Astrocyte (in vitro differentiated cells and primary cell): Measurements from ENCODE around the gene ATP1B2. TPM values are rescaled to one million over a fixed set of nuclear protein-coding genes. Genes with fewer than 3 reads are reported as not detected.
A peak's percentile ranks its signal among the peaks of the same experiment; 100 is the strongest.

Source experiments
- DNase-seq: peaks from one replicate; pipeline ENCODE4 v3.0.0-alpha.2; 2010; ENCODE audit warnings: low read depth
- FAIRE-seq: peaks from 2 replicates; lab custom pipeline; 2011; peaks lifted over from hg19 to GRCh38; lab: Jason Lieb, UNC
- H2AFZ ChIP-seq: 2 replicates; pipeline ENCODE4 v1.6.0; 2012; ENCODE audit warnings: low read depth, low read length, inconsistent platforms
- H3K27ac ChIP-seq: 2 replicates; pipeline ENCODE4 v1.5.1; 2011; ENCODE audit warnings: low read depth, low read length, inconsistent platforms
- H3K27me3 ChIP-seq: 2 replicates; pipeline ENCODE4 v1.6.0; 2011; ENCODE audit warnings: low read length, inconsistent platforms; ENCODE audit not compliant: insufficient read depth
- H3K36me3 ChIP-seq: 2 replicates; pipeline ENCODE4 v1.5.1; 2011; ENCODE audit warnings: low read length, inconsistent platforms; ENCODE audit not compliant: insufficient read depth
- H3K4me1 ChIP-seq: 2 replicates; pipeline ENCODE4 v1.5.1; 2011; ENCODE audit warnings: low read length, inconsistent platforms; ENCODE audit not compliant: insufficient read depth
- H3K4me2 ChIP-seq: 2 replicates; pipeline ENCODE4 v1.6.0; 2012; ENCODE audit warnings: low read length, inconsistent platforms
- H3K4me3 ChIP-seq: 2 replicates; pipeline ENCODE4 v1.5.1; 2011; ENCODE audit warnings: low read depth, mild to moderate bottlenecking, low read length, inconsistent platforms; ENCODE audit not compliant: insufficient read depth
- H3K79me2 ChIP-seq: 2 replicates; pipeline ENCODE4 v1.6.0; 2012; ENCODE audit warnings: mild to moderate bottlenecking, low read length, inconsistent platforms; ENCODE audit not compliant: insufficient read depth
- H3K9ac ChIP-seq: 2 replicates; pipeline ENCODE4 v1.6.0; 2012; ENCODE audit warnings: mild to moderate bottlenecking, low read length, inconsistent platforms
- H3K9me3 ChIP-seq: 2 replicates; pipeline ENCODE4 v1.5.1; 2012; ENCODE audit warnings: low read depth, mild to moderate bottlenecking, low read length, inconsistent platforms; ENCODE audit not compliant: insufficient read depth
- H4K20me1 ChIP-seq: 2 replicates; pipeline ENCODE4 v1.6.0; 2012; ENCODE audit warnings: low read length, inconsistent platforms; ENCODE audit not compliant: insufficient read depth
- H3K27ac Mint-ChIP-seq: one replicate; pipeline ENCODE4 v1.8.0; 2021; ENCODE audit warnings: mild to moderate bottlenecking, mixed read lengths; ENCODE audit not compliant: unreplicated experiment
- H3K27me3 Mint-ChIP-seq: one replicate; pipeline ENCODE4 v1.8.0; 2021; ENCODE audit warnings: low read depth, mixed read lengths; ENCODE audit not compliant: unreplicated experiment
- H3K36me3 Mint-ChIP-seq: one replicate; pipeline ENCODE4 v1.8.0; 2021; ENCODE audit warnings: low read depth, mixed read lengths; ENCODE audit not compliant: unreplicated experiment
- H3K4me1 Mint-ChIP-seq: one replicate; pipeline ENCODE4 v1.8.0; 2021; ENCODE audit warnings: low read depth, mixed read lengths; ENCODE audit not compliant: unreplicated experiment
- H3K4me3 Mint-ChIP-seq: one replicate; pipeline ENCODE4 v1.8.0; 2021; ENCODE audit warnings: mild to moderate bottlenecking, moderate library complexity, mixed read lengths; ENCODE audit not compliant: unreplicated experiment
- H3K9me3 Mint-ChIP-seq: one replicate; pipeline ENCODE4 v1.8.0; 2021; ENCODE audit warnings: mild to moderate bottlenecking, mixed read lengths; ENCODE audit not compliant: unreplicated experiment
- EZH2 ChIP-seq: IDR thresholded peaks from 2 replicates; pipeline ENCODE4 v1.6.1; 2012; ENCODE audit warnings: mild to moderate bottlenecking, low read length, inconsistent platforms; ENCODE audit not compliant: insufficient read depth
- total RNA-seq: library from RNA; stranded (reverse); gene quantifications from 2 replicates; pipeline ENCODE4 v1.2.1, GENCODE V29; 2021
- TF ChIP-seq, protein P1 (sequence below): IDR thresholded peaks from 2 replicates; pipeline ENCODE4 v1.5.1; 2011; ENCODE audit warnings: low read depth, mild to moderate bottlenecking, inconsistent platforms, low read length, moderate library complexity; ENCODE audit not compliant: insufficient read depth

The ATP1B2 gene
- total RNA-seq, 1 donor from 2014 or later: 0.89 TPM

DNA sequence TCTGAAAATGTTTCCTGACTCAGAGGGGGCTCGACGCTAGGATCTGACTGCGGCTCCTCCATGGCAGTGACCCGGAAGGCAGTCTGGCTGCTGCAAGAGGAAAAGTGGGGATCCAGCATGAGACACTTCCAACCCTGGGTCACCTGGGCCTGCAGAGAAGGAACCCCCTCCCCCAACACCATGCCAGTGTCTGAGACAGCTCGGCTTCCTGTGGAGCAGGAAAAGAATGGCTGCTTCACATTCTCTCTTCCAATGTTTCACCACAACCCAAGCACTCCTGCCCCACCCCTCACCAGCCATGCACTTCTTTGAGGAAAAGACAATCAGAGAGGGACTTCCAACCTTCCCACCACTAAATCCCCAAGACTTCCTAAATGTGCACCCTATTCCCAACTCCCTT is 25.8 kb downstream of the ATP1B2 start:
- peaks cover 23% of the 10 kb centered on the region for H3K36me3 Mint-ChIP-seq
- H2AFZ ChIP-seq: no peak overlapping the region
- H3K9ac ChIP-seq: no peak overlapping the region
- peaks cover 20% of the 10 kb centered on the region for H4K20me1 ChIP-seq
- peaks cover 8% of the 10 kb centered on the region for H3K9me3 ChIP-seq
- H3K4me1 ChIP-seq: peaks cover 5% of the 10 kb centered on the region
- H3K27me3 ChIP-seq: no peaks in the 10 kb centered on the region
- no peaks in the 10 kb centered on the region for H3K27me3 Mint-ChIP-seq
- peaks cover 17% of the 10 kb centered on the region for H3K36me3 ChIP-seq
- no peak overlapping the region for H3K27ac ChIP-seq
- peaks cover 3% of the 10 kb centered on the region for H3K9me3 Mint-ChIP-seq
- FAIRE-seq (no peak), DNase-seq (no peak)
- H3K79me2 ChIP-seq: peaks cover 23% of the 10 kb centered on the region
- TF ChIP-seq EZH2: no peak
- TF ChIP-seq, protein P1, sequence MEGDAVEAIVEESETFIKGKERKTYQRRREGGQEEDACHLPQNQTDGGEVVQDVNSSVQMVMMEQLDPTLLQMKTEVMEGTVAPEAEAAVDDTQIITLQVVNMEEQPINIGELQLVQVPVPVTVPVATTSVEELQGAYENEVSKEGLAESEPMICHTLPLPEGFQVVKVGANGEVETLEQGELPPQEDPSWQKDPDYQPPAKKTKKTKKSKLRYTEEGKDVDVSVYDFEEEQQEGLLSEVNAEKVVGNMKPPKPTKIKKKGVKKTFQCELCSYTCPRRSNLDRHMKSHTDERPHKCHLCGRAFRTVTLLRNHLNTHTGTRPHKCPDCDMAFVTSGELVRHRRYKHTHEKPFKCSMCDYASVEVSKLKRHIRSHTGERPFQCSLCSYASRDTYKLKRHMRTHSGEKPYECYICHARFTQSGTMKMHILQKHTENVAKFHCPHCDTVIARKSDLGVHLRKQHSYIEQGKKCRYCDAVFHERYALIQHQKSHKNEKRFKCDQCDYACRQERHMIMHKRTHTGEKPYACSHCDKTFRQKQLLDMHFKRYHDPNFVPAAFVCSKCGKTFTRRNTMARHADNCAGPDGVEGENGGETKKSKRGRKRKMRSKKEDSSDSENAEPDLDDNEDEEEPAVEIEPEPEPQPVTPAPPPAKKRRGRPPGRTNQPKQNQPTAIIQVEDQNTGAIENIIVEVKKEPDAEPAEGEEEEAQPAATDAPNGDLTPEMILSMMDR: no peak
- H3K27ac Mint-ChIP-seq: peak overlapping the region; percentile 79
- H3K4me1 Mint-ChIP-seq: peaks cover 19% of the 10 kb centered on the region
- H3K4me3 ChIP-seq: no peak overlapping the region
- H3K4me3 Mint-ChIP-seq: no peak overlapping the region
- peak overlapping the region; percentile 34 for H3K4me2 ChIP-seq

GRCh38 chr17:7677388-7678067 is 26.8 kb downstream of the ATP1B2 start:
- Histone ChIP-seq H3K4me2 (no peak overlapping the region), H4K20me1 (peaks cover 23% of the 10 kb centered on the region), H3K27ac (no peak overlapping the region), H3K79me2 (peaks cover 26% of the 10 kb centered on the region), H3K27me3 (no peaks in the 10 kb centered on the region), H3K4me1 (peaks cover 5% of the 10 kb centered on the region), H3K36me3 (peaks cover 17% of the 10 kb centered on the region), H3K9ac (no peak overlapping the region), H3K4me3 (no peak overlapping the region), H3K9me3 (peaks cover 8% of the 10 kb centered on the region), H2AFZ (no peak overlapping the region)
- peaks cover 19% of the 10 kb centered on the region for H3K4me1 Mint-ChIP-seq
- H3K27me3 Mint-ChIP-seq: no peaks in the 10 kb centered on the region
- peak overlapping the region; percentile 63 for H3K27ac Mint-ChIP-seq
- DNase-seq (no peak), FAIRE-seq (no peak)
- peaks cover 3% of the 10 kb centered on the region for H3K9me3 Mint-ChIP-seq
- H3K4me3 Mint-ChIP-seq: peak overlapping the region; percentile 58
- H3K36me3 Mint-ChIP-seq: peaks cover 23% of the 10 kb centered on the region
- TF ChIP-seq EZH2: no peak
- TF ChIP-seq, protein P1: no peak

DNA sequence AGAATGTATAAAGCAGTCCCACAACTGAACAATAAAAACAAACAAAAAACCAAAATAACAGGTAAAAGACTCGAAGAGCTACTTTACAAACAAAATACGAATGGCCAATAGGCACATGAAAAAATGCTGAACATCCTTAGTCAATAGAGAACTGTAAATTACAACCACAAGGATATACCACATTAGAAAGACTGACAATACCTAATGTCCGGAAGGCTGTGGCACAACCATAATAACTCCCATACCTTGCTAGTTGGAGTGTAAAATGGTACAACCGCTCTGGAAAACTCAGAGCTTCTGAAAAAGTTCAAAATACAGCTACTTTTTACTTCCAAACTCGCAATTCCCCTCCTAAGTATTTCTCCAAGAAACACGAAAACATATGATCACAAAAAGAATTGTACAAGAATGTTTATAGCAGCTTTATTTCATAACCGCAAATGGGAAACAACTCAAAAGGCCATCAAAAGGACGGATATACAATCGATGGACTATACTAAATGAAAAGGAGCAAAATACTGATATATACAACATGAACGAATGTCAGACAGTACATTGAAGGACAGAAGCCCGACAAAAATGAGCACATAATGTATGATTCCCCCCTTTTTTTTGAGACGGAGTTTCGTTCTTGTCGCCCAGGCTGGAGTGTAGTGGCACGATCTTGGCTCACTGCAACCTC is 34.3 kb downstream of the ATP1B2 start:
- peaks cover 36% of the 10 kb centered on the region for H4K20me1 ChIP-seq
- Mint-ChIP-seq H3K36me3 (peaks cover 8% of the 10 kb centered on the region), H3K27me3 (no peaks in the 10 kb centered on the region), H3K4me3 (peak overlapping the region; percentile 95), H3K9me3 (no peaks in the 10 kb centered on the region), H3K4me1 (peaks cover 6% of the 10 kb centered on the region), H3K27ac (peak overlapping the region; percentile 100)
- no peaks in the 10 kb centered on the region for H3K9me3 ChIP-seq
- H3K27me3 ChIP-seq: no peaks in the 10 kb centered on the region
- H3K79me2 ChIP-seq: peaks cover 68% of the 10 kb centered on the region
- no peak for TF ChIP-seq EZH2
- TF ChIP-seq, protein P1: no peak
- no peak overlapping the region for H2AFZ ChIP-seq
- no peak for DNase-seq
- peak overlapping the region; percentile 99 for H3K4me3 ChIP-seq
- no peak for FAIRE-seq
- peak overlapping the region; percentile 99 for H3K27ac ChIP-seq
- peak overlapping the region; percentile 99 for H3K9ac ChIP-seq
- no peaks in the 10 kb centered on the region for H3K36me3 ChIP-seq
- H3K4me2 ChIP-seq: peak overlapping the region; percentile 92
- H3K4me1 ChIP-seq: peaks cover 23% of the 10 kb centered on the region
